Measurements from ENCODE around the gene GALNT2. TPM values are rescaled to one million over a fixed set of nuclear protein-coding genes. Genes with fewer than 3 reads are reported as not detected.

GALNT2 gene
- total and polyA plus RNA-seq, 10 of the 15 experiments (the other 5 are each of a cell fraction or from before 2014, with no cell fraction given), result 0.52 to 27.7 (median 16.3) TPM

- no peak for TF ChIP-seq ETV6 (conservative IDR thresholded peaks at IDR 0.05 in 1 of 2, IDR thresholded peaks at IDR 0.05 in 1 of 2; ENCODE audit: borderline replicate concordance in 1 of 2, low read depth in 1 of 2)
- TF ChIP-seq, protein P1, sequence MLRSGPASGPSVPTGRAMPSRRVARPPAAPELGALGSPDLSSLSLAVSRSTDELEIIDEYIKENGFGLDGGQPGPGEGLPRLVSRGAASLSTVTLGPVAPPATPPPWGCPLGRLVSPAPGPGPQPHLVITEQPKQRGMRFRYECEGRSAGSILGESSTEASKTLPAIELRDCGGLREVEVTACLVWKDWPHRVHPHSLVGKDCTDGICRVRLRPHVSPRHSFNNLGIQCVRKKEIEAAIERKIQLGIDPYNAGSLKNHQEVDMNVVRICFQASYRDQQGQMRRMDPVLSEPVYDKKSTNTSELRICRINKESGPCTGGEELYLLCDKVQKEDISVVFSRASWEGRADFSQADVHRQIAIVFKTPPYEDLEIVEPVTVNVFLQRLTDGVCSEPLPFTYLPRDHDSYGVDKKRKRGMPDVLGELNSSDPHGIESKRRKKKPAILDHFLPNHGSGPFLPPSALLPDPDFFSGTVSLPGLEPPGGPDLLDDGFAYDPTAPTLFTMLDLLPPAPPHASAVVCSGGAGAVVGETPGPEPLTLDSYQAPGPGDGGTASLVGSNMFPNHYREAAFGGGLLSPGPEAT (IDR thresholded peaks at IDR 0.05; ENCODE audit: low read depth), result no peak
These were observed 263.1 kb downstream of the GALNT2 start (continued) for GRCh38 chr1:230330157-230330556.
